ENCODE measurements around the gene KRTAP10-4.

DNA sequence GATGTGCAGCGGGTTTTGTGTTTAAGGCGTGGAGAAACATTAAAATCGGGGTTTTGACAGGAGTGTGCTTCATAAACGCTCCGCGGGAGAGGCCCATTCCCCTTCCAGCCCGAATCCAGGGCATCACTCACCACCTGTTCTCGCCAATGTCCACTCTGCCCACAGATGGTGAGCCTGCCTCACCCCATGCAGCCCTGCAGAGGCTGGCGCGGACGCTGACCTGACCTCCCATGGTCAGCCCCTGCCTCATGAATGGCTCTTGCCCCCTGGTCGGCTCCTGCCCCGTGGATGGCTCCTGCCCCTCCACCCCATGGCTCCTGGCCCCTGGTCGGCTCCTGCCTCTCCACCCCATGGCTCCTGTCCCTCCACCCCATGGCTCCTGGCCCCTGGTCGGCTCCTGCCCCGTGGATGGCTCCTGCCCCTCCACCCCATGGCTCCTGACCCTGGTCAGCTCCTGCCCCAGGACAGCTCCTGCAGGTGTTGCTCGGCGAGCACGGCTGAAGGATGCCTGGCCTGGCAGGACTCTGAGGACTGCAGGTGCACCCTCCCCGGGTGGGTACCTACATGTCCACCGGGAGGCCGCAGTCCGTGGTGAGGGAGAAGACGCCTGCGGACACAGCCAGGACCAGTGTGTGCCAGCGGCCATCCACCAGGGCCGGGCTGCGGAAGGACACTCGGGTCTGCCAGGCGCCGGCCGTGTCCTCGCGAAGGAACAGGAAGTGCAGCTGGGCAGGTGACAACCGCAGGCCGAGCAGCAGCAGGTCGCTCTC, 40.2 kb upstream of the KRTAP10-4 start:
- TF ChIP-seq EZH2 (IDR thresholded peaks at IDR 0.05; ENCODE audit: insufficient read depth, poor library complexity, severe bottlenecking): no peak
- TF ChIP-seq EZH2phosphoT487 (IDR thresholded peaks at IDR 0.05; ENCODE audit: insufficient read depth, low read depth): no peak

Measured in GM23248 (cell line).